GM18907 (cell line): ENCODE results near the gene PER1.

ENCODE experiments used
- ATAC-seq: cut with Tn5 transposase; IDR thresholded peaks from one replicate; pipeline ENCODE4 v1.9.1; 2021; ENCODE audit warnings: mild to moderate bottlenecking, moderate library complexity; ENCODE audit not compliant: unreplicated experiment

Gene PER1, protein sequence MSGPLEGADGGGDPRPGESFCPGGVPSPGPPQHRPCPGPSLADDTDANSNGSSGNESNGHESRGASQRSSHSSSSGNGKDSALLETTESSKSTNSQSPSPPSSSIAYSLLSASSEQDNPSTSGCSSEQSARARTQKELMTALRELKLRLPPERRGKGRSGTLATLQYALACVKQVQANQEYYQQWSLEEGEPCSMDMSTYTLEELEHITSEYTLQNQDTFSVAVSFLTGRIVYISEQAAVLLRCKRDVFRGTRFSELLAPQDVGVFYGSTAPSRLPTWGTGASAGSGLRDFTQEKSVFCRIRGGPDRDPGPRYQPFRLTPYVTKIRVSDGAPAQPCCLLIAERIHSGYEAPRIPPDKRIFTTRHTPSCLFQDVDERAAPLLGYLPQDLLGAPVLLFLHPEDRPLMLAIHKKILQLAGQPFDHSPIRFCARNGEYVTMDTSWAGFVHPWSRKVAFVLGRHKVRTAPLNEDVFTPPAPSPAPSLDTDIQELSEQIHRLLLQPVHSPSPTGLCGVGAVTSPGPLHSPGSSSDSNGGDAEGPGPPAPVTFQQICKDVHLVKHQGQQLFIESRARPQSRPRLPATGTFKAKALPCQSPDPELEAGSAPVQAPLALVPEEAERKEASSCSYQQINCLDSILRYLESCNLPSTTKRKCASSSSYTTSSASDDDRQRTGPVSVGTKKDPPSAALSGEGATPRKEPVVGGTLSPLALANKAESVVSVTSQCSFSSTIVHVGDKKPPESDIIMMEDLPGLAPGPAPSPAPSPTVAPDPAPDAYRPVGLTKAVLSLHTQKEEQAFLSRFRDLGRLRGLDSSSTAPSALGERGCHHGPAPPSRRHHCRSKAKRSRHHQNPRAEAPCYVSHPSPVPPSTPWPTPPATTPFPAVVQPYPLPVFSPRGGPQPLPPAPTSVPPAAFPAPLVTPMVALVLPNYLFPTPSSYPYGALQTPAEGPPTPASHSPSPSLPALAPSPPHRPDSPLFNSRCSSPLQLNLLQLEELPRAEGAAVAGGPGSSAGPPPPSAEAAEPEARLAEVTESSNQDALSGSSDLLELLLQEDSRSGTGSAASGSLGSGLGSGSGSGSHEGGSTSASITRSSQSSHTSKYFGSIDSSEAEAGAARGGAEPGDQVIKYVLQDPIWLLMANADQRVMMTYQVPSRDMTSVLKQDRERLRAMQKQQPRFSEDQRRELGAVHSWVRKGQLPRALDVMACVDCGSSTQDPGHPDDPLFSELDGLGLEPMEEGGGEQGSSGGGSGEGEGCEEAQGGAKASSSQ (N-terminal part only)

DNA sequence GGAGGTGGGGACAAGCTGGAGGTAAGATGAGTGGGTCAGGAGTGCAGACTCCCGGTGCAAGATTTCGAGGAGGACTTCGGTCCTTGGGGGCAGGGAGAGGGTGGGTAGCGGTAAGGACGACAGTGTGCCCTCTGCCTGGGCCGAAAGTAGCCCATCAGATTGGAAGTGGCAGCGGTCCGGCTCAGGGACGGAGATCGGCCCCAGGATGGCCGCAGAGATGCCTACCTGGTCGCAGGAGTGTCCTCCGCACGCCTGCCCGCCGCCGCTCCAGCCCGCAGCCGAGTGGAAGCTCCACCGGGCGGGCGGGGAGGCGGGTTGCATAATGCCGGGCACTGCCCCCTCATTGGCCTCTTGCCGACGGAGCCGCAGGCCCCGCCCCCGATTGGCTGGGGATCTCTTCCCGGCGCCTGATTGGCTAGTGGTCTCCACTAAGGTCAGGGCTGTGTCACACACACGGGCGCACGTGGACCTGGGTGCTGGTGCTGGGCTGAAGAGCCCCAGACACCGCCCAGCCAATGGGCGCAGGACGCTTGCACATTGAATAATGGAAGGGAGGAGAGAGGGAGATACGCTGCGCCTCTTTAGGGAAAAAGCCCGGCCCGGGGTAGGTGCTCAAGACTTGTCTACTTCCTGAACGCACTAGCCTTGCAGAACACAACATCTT is at the start of gene PER1:
Gene PER1 (minus strand): TSS at position 293 of the 664 bp plus-strand sequence. CDS start 1,698 bp downstream, outside the sequence.
- no peak for ATAC-seq

DNA sequence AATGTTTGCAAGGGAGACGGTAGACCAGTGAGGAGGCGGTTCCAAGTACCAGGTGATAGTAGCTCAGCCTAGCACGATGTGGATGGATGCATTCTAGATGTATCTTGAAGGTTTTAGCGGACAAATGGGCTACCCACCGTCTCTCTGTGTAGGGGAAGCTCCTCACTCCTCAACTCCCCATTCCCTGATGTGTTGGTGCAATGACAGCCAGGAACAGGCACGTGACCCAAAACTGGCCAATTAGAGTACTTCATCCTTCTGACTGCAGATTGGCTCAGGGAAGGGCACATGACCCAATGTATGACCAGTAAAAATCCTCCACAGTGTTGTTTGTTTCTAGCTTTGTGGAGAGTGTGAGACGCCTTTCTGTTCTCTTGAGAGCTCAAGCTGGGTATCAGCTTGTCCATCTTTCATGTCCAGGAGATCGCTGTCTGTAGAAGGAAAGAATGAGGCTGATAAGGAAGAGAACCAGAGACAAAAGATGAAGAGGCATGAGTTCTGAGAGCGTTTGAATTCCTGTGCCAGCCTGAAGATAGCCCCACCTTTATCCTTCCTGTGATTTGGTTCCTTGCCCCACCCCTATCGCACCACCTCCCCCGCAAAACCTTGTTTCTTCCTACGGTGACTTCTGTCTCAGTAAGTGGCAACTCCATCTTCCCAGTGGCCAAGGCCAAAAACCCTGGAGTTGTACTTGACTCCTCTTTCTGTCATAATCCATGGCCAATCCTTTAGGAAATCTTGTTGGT is 40.0 kb upstream of the PER1 start:
- ATAC-seq, result peak; percentile 29

DNA sequence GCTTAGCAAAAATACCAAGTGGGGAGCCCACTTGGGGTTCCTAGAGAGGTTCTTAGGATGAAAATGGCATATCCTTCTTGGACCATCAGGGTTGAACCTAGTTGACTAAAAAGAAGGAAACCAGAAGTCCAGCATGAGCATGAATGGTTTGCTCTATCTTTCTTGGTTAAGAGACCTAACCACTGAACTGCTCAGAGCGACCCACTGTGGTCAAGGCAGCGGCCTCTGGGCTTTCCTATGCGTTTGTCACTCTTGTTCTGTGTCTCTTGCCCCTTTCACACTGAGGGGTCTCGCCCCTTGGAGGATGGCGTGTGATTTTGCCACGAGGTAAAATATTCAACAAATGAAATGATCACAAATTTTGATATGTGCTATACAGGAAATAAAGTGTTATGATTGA is 38.3 kb upstream of the PER1 start:
- no peak for ATAC-seq

DNA sequence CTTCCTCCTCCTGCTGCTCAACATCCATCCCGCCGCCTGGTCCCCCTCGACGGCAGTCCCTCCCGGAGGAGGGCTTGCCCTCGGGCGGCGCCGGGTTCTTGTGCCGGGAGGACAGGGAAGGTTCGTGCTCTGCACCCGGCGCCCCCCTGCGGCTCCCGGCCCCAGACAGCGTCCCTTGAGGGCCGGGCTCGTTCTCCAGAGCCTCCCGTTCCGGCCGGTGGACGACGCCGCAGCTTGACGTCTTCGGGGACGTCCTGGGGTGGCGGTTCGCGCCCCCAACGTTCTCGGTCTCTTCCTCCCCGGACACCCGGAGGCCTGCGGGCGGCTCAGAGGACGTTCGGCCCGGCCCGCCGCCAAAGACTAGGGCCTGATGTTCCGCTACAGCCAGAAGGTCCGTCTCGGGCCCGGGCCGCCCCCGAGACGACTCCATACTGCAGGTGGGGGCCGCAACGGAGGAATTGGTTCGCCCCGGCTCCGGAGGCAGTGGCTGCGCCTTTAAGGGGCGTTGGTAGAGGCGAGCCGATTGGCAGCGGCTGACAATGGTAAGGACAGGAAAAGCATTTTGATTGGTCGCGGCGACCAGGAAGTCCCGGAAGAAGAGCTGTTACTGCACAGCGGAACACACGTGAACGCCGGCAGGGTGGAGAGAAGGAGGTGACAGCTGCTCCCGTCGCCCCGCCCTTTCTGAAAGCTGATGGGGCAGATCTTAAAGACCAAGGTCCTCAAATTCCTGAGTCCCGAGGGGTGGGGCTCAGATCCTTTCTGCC is 37.7 kb upstream of the PER1 start, which contains the start of gene BORCS6:
Gene BORCS6 (minus strand): TSS at position 470 of the 767 bp plus-strand sequence. CDS start 40 bp downstream, at position 430.
- peak; percentile 57 for ATAC-seq

DNA sequence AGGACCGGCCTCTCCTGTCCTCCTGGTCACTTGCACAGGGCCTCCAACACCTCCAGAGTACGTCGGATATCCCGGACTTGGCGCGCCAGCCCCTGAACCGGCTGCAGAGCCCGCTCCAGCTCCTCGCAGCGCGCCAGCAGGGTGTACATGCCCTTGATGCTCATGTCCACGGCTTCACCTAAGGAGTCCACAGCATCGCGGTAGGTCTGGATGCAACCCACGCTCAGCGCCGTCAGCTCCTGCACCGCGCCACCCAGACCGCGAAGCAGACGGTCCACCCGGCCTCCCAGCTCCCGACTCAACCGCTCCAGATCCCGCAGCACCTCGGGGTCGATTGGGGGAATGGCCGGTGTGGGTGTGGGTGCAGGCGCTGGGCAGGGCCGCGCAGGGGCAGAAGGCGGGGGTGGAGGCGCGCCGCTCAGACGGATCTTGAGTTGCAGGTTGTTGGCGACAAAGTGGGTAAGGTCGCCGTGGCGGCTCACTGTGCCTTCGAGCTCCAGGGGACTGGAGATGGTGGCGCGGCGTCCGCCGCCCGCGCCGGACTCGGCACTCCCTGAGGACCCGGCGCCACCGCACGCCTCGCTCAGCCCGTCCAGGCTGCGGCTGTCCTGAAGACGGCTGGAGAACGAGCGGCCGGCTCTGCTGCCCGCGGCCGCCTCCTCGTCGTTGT is 37.0 kb upstream of the PER1 start:
- ATAC-seq, result no peak

DNA sequence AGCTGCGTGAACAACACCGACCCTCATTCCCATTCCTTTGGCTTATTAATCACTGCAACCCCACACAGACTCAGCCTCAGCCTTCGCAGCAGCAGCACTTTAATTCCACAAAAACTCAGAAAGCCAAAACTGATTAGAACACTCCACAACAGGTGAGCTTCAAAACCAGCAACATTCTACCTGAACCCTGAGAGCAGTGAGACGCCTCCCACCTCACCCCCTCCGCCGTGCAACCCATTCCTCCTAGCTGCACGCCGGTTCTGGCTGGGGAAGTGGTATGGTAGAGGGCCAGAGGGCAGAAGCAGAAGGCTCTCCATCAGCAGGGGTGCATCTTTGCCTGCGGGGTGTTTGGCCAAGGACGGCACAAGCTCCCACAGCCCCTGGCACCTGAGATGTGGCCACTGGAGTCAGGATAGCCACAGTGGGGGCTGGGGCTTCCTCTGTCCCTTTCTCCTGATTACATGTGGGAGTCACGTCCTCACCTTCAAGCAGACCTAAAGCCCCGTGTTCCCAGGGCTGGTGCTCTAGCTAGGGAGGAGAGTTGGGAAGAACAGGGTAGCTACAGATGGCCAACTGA is 36.1 kb upstream of the PER1 start:
- no peak for ATAC-seq

DNA sequence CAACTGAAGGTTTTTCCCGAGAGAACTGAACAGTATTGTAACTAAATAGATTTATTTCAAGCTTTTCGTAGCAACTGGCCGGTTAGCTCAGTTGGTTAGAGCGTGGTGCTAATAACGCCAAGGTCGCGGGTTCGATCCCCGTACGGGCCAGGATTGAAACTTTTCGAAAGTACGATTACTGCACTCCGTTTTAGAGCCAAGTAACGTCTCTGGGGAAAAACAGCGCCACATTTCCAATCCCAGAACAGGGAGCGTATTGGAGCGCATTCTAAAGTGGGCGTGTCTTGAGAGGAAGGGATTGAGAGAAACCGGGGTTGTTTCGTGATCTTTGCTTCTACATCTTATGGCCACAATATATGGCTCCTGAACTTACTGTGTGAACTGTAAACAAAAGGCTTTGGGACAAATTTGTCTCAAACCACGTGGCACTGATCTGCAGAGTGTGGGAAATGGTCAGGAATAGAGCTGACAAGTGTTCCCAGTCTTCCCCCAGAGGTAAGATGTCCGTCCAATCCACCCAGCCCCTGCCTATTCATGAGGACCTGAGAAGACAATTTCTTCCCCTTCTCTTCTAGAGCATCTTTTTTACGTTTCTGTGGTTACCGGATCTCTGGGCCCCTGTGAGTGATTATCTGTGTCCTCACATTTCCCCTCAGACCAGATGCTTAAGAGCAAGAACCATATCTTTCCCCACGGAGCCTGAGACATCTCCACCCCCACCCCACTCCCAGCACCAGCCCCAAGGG is 35.5 kb upstream of the PER1 start:
- peak; percentile 29 for ATAC-seq

DNA sequence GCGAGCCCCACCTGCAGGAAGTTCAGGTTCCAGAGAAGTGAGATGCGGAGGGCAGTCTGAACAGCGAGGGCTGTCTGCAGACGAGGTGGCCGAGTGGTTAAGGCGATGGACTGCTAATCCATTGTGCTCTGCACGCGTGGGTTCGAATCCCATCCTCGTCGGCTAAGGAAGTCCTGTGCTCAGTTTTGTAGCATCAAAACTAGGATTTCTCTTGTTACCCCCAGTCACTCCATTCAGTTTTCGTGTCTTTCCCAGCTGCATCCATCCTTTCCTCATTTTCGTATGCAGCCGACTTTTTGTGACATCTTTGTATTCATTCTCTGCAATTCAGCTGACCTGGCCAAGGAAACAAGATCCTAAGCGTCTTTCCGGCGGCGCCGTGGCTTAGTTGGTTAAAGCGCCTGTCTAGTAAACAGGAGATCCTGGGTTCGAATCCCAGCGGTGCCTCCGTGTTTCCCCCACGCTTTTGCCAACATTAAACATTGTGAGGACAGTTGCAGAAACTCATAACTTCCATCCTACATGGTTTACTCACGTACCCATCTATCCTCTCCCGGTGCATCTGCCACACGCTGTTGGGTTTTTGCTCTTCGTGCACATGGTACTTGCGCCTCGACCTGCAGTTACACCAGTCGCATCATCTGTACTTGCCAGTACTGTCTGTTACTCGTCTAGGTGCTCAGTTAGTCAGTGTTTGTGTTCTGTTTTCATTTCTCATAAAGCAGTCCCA is 34.7 kb upstream of the PER1 start:
- peak; percentile 39 for ATAC-seq

DNA sequence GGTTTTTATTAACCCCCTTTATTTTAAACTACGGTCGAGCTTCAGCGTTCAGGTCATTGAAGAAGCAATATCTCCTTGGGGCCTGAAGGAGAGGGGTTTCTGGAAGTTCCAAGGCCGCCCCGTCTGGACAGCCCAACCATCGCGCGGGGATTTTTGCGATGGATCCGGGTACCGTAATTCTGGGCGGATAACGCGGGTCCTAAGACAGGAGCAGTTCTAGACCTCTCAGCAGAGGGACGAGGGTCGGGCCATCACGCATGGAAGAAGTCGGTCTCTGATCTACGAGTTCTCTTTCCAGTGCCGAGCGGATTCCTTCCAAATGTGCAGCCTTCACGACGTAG is 34.2 kb upstream of the PER1 start:
- ATAC-seq, result peak; percentile 2

DNA sequence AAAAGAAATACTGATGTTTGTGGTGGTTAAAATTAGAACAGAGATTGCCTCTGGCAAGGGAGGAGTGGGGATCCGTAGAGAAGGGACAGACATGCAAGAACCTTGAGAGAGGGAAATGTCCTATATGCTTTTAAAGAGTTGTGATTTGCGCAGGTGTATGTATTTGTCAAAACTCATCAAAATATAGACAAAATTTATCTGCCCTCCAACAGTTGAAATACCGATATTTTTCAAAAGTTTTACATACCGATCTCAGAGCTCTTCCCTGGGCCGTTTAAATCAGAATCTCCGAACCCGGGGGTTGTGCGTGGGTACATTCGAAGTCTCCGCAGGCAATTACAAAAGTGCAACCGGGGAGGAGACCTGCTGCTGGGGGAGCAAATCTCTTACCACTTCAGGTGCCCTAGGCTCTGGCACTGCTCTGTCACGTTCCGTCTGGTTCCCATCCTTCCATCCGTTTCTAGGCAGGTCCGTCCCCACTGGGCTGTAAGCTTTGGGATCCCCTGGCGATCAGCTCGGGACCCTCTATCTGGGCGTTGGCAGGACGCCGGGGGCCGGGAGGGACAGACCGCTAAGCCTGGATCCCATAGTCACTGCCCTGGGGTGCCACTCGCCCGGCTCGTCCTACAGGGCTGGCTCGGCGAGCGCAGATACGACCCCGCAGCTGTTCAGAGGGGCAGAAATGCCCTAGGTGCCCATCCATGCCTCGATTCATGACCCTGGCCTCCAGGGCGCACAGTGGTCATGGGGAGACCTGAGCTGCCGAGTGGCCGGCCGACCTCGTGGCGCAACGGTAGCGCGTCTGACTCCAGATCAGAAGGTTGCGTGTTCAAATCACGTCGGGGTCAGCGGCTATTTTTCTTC is 33.6 kb upstream of the PER1 start:
- peak; percentile 28 for ATAC-seq

DNA sequence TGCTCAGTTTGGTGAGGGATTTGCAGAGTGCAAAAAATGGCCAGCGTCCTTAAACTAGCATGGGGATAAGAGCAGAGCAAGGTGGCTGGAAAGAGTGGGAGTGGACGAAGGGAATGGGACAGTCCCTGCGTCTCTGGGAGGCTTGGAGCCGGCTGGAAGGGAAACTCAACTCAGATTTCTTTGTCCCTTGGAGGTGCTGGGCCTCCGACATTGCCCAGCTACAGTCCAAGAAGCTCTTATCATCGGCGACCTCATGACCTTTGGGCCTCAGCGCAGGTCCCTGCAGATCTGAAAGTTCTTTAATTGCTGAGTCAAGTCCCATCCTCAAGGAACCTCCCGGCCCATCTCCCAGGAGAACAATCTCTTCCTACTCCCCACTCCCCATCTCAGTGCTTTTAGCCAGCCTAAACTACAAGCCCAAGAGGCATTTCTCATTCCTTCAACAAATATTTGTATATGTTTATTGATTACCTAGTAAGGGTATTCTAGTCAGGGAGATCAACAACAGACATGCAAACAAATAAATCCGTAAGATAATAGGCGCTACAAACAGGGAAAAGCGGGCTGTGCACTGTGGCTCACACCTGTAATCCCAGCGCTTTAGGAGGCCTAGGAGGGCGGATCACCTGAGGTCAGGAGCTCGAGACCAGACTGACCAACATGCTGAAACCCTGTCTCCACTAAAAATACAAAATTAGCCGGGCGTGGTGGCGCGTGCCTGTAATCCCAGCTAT is 25.0 kb upstream of the PER1 start:
- ATAC-seq, result no peak

DNA sequence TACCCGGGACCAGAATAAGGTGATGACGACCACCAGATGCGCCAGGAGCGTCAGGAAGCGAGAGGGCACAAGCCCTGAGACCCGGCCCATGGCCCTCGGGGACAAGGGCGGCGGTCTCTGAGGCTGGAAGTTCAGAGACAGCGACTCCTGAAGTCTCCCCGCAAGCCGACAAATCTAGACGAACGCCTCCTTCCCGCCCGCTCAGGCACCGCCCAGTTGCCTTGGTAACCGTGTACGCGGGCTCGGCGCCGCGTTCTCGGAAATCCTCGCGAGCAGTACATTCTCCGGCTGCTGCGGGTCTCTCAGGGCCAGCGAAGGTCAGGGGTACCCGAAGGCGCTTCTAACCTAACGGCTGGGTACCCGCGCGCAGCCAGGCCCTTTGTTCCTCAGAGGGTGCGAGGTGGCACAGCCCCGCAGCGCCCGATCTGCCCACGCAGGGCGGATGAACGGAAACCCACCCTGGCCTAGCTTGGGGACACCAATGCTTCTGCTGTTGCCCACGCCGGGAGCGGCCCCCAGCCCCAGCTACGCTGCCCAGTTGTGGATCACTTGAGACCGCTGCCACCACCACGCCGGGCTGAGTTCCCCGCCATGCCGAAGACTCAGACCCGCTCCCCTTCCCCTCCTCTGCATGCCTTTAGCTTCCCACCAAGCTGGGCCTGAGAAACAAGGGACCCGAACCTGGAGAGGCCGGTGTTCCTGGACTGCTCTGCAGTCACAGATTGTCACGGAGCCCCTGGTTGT is 24.2 kb upstream of the PER1 start, which contains the start of gene TMEM107:
Gene TMEM107 (minus strand): TSS at position 184 of the 744 bp plus-strand sequence. CDS start 94 bp downstream, at position 90.
- peak; percentile 43 for ATAC-seq

DNA sequence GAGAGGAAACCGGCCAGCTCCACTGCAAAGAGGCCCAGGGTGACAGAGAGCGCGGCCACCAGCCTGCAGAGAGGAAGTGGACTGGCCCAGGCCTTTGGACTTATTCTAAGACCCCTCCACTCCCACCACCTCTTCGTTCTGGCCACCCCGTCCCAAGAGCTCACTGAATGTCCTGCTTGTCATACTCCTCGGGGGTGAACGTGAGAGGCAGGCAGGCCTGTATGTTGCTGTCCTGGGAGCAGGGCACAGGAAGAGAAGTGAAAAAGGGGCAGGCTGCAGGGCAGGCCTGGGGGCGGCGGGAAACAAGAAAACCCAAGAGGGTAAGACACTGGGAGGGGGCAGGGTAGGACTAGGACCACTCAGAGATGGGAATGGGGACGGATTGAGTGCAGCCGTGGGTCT is 23.6 kb upstream of the PER1 start:
- peak; percentile 7 for ATAC-seq

DNA sequence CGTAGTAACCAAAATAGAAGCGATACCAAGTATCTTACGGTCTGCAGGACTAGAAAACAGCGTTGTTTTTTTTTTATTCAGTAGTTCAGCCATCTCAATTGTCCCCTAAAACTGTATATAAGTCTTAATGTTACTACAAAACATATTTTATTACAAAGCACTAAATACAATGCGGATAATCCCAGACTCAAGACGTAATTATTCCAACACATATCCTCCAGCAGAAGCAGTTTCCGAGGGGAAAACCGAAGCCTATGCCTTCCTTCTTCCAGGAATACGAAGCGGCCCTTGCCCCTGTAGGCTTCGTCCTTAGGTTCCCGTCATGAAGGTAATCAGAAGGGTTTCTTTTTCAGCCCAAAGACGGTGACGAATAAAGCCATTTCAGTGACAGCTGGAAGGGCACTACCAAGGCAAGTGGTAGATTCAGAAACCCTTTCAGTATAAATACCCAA is 21.7 kb upstream of the PER1 start:
- no peak for ATAC-seq
